ENCODE measurements around the gene CAB39L. TPM values are rescaled to one million over a fixed set of nuclear protein-coding genes. Genes with fewer than 3 reads are reported as not detected.

Gene CAB39L
- polyA plus RNA-seq, 1 donor from 2014 or later, result 40.3 TPM

DNA sequence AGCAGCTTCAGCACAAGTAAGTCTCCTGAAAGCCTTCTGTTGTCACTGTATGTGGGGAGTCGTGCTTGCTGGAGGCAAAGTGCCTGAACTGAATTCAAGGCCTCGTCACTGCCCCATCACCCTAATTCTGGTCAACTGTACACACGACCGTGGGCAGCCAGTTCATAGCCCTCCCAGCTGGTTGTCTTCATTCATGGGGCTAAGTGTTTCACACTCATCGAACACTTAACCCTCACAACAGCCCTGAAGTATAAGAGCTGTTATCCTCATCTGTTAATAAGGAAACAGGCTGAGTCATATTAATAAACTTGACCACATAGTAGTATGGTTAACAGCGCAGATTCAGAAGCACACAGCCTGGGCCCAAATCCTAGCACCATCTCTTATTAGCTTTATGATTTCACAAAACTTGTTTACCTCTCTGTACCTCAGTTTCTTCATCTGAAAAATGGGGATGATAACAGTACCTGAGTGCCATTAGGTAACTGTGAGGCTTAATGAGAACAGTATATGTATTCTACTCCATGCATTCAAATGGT, 129.5 kb downstream of the CAB39L start:
- H3K27ac ChIP-seq (ENCODE audit: low read length), result no peak overlapping the region
- no peaks in the 10 kb centered on the region for H3K79me2 ChIP-seq (replicated peaks; ENCODE audit: insufficient read depth, low read length)
- TF ChIP-seq TAF1 (IDR thresholded peaks at IDR 0.05; ENCODE audit: low read depth) (no peak), RAD21 (conservative IDR thresholded peaks at IDR 0.05) (no peak), EZH2 (IDR thresholded peaks at IDR 0.05; ENCODE audit: borderline replicate concordance, insufficient read depth, low read length, poor library complexity, severe bottlenecking) (no peak), MXI1 (conservative IDR thresholded peaks at IDR 0.05; ENCODE audit: poor library complexity, severe bottlenecking) (no peak), POLR2AphosphoS5 (IDR thresholded peaks at IDR 0.05) (no peak), SMC3 (conservative IDR thresholded peaks at IDR 0.05; ENCODE audit: poor library complexity) (no peak), EP300 (conservative IDR thresholded peaks at IDR 0.05; ENCODE audit: poor library complexity, severe bottlenecking) (no peak)
- TF ChIP-seq, protein P1, sequence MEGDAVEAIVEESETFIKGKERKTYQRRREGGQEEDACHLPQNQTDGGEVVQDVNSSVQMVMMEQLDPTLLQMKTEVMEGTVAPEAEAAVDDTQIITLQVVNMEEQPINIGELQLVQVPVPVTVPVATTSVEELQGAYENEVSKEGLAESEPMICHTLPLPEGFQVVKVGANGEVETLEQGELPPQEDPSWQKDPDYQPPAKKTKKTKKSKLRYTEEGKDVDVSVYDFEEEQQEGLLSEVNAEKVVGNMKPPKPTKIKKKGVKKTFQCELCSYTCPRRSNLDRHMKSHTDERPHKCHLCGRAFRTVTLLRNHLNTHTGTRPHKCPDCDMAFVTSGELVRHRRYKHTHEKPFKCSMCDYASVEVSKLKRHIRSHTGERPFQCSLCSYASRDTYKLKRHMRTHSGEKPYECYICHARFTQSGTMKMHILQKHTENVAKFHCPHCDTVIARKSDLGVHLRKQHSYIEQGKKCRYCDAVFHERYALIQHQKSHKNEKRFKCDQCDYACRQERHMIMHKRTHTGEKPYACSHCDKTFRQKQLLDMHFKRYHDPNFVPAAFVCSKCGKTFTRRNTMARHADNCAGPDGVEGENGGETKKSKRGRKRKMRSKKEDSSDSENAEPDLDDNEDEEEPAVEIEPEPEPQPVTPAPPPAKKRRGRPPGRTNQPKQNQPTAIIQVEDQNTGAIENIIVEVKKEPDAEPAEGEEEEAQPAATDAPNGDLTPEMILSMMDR (IDR thresholded peaks at IDR 0.05; ENCODE audit: poor library complexity, severe bottlenecking), result no peak
- TF ChIP-seq, protein P2, sequence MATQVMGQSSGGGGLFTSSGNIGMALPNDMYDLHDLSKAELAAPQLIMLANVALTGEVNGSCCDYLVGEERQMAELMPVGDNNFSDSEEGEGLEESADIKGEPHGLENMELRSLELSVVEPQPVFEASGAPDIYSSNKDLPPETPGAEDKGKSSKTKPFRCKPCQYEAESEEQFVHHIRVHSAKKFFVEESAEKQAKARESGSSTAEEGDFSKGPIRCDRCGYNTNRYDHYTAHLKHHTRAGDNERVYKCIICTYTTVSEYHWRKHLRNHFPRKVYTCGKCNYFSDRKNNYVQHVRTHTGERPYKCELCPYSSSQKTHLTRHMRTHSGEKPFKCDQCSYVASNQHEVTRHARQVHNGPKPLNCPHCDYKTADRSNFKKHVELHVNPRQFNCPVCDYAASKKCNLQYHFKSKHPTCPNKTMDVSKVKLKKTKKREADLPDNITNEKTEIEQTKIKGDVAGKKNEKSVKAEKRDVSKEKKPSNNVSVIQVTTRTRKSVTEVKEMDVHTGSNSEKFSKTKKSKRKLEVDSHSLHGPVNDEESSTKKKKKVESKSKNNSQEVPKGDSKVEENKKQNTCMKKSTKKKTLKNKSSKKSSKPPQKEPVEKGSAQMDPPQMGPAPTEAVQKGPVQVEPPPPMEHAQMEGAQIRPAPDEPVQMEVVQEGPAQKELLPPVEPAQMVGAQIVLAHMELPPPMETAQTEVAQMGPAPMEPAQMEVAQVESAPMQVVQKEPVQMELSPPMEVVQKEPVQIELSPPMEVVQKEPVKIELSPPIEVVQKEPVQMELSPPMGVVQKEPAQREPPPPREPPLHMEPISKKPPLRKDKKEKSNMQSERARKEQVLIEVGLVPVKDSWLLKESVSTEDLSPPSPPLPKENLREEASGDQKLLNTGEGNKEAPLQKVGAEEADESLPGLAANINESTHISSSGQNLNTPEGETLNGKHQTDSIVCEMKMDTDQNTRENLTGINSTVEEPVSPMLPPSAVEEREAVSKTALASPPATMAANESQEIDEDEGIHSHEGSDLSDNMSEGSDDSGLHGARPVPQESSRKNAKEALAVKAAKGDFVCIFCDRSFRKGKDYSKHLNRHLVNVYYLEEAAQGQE (IDR thresholded peaks at IDR 0.05; ENCODE audit: borderline replicate concordance), result no peak
- H3K4me3 ChIP-seq (ENCODE audit: low read length), result no peak overlapping the region
- H4K20me1 ChIP-seq (ENCODE audit: insufficient read depth), result no peaks in the 10 kb centered on the region
- no peaks in the 10 kb centered on the region for H3F3A ChIP-seq (ENCODE audit: insufficient read depth, low read length, poor library complexity, severe bottlenecking)
- no peak overlapping the region for H3K4me2 ChIP-seq (ENCODE audit: low read length)
- H3K9me2 ChIP-seq (ENCODE audit: insufficient read depth, low read length), result no peaks in the 10 kb centered on the region
- H3K27me3 ChIP-seq (ENCODE audit: insufficient read depth, low read depth, low read length), result no peaks in the 10 kb centered on the region
- no peak overlapping the region for H3K9ac ChIP-seq (ENCODE audit: low read length)
- no peak overlapping the region for H2AFZ ChIP-seq (ENCODE audit: low read depth, low read length)
- H3K36me3 ChIP-seq (ENCODE audit: insufficient read depth, low read length), result peaks cover 4% of the 10 kb centered on the region
- H3K9me3 ChIP-seq (ENCODE audit: low read length), result no peaks in the 10 kb centered on the region

DNA sequence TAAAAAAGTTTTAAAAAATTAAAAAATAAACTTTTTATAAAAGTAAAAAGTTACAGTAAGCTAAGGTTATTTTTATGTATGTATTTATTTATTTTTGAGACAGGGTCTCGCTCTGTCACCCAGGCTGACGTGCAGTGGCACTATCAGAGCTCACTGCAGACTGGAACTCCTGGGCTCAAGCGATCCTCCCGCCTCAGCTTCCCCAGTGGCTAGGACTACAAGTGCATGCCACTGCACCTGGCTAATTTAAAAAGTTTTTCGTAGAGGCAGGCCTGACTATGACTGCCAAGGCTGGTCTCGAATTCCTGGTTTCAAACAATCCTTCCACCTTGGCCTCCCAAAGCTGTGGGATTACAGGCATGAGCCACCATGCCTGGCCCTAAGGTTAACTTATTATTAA, 132.0 kb downstream of the CAB39L start:
- H3K27ac ChIP-seq (ENCODE audit: low read length), result no peak overlapping the region
- H3K4me3 ChIP-seq (ENCODE audit: low read length), result no peak overlapping the region
- H2AFZ ChIP-seq (ENCODE audit: low read depth, low read length), result no peak overlapping the region
- no peaks in the 10 kb centered on the region for H4K20me1 ChIP-seq (ENCODE audit: insufficient read depth)
- H3K36me3 ChIP-seq (ENCODE audit: insufficient read depth, low read length), result peaks cover 4% of the 10 kb centered on the region
- H3K9me3 ChIP-seq (ENCODE audit: low read length), result no peaks in the 10 kb centered on the region
- no peaks in the 10 kb centered on the region for H3K9me2 ChIP-seq (ENCODE audit: insufficient read depth, low read length)
- TF ChIP-seq, protein P1 (IDR thresholded peaks at IDR 0.05; ENCODE audit: poor library complexity, severe bottlenecking), result no peak
- TF ChIP-seq SMC3 (conservative IDR thresholded peaks at IDR 0.05; ENCODE audit: poor library complexity) (no peak), MXI1 (conservative IDR thresholded peaks at IDR 0.05; ENCODE audit: poor library complexity, severe bottlenecking) (no peak), EP300 (conservative IDR thresholded peaks at IDR 0.05; ENCODE audit: poor library complexity, severe bottlenecking) (no peak), RAD21 (conservative IDR thresholded peaks at IDR 0.05) (no peak), EZH2 (IDR thresholded peaks at IDR 0.05; ENCODE audit: borderline replicate concordance, insufficient read depth, low read length, poor library complexity, severe bottlenecking) (no peak), TAF1 (IDR thresholded peaks at IDR 0.05; ENCODE audit: low read depth) (no peak), POLR2AphosphoS5 (IDR thresholded peaks at IDR 0.05) (no peak)
- TF ChIP-seq, protein P2 (IDR thresholded peaks at IDR 0.05; ENCODE audit: borderline replicate concordance), result no peak
- no peaks in the 10 kb centered on the region for H3K79me2 ChIP-seq (replicated peaks; ENCODE audit: insufficient read depth, low read length)
- H3K27me3 ChIP-seq (ENCODE audit: insufficient read depth, low read depth, low read length), result no peaks in the 10 kb centered on the region
- no peaks in the 10 kb centered on the region for H3F3A ChIP-seq (ENCODE audit: insufficient read depth, low read length, poor library complexity, severe bottlenecking)
- H3K4me2 ChIP-seq (ENCODE audit: low read length), result no peak overlapping the region
- H3K9ac ChIP-seq (ENCODE audit: low read length), result no peak overlapping the region
